ENCODE measurements around the gene AIFM3. TPM values are rescaled to one million over a fixed set of nuclear protein-coding genes. Genes with fewer than 3 reads are reported as not detected.

Gene AIFM3
- total RNA-seq, 4 donors from 2014 or later, result 112 to 150 (median 126) TPM

DNA sequence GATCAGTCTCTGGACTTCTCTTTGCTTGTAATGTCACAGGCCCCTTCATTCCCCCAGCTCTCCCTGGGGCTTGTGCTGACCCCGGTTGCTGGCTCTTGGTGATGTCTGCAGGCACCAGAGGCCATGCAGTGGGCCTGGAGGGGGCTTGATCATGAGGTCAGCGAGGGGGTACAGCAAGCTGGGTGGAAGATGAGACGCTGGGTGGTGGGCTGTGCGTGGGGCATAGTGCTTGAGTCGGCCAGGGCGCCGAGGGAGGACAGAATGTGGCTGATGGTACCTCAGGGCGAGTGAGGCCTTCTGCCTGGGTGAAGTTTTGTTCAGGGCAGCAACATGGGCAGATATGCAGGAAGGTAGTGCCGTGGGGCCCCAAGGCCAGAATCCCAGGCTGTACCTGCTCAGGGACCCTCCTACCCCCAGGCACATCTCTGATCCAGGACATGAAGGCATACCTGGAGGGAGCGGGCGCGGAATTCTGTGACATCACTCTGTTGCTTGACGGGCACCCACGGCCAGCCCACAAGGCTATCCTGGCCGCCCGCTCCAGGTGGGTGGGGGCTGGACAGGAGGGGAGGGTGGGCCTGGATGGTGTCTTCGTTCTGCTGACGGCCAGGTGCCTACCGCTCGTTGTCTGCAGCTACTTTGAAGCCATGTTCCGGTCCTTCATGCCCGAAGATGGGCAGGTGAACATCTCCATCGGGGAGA, 28.4 kb downstream of the AIFM3 start:
- no peak for TF ChIP-seq POLR2A (IDR thresholded peaks at IDR 0.05)
- no peak for TF ChIP-seq EP300 (IDR thresholded peaks at IDR 0.05; ENCODE audit: low read depth)
- TF ChIP-seq, protein P1, sequence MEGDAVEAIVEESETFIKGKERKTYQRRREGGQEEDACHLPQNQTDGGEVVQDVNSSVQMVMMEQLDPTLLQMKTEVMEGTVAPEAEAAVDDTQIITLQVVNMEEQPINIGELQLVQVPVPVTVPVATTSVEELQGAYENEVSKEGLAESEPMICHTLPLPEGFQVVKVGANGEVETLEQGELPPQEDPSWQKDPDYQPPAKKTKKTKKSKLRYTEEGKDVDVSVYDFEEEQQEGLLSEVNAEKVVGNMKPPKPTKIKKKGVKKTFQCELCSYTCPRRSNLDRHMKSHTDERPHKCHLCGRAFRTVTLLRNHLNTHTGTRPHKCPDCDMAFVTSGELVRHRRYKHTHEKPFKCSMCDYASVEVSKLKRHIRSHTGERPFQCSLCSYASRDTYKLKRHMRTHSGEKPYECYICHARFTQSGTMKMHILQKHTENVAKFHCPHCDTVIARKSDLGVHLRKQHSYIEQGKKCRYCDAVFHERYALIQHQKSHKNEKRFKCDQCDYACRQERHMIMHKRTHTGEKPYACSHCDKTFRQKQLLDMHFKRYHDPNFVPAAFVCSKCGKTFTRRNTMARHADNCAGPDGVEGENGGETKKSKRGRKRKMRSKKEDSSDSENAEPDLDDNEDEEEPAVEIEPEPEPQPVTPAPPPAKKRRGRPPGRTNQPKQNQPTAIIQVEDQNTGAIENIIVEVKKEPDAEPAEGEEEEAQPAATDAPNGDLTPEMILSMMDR (IDR thresholded peaks at IDR 0.05), result no peak
- no peak for TF ChIP-seq POLR2AphosphoS5 (IDR thresholded peaks at IDR 0.05)
- no peak for DNase-seq
- intact Hi-C loops (cut with DNase I; ENCODE audit: low total_unique reads), result no loop called here

DNA sequence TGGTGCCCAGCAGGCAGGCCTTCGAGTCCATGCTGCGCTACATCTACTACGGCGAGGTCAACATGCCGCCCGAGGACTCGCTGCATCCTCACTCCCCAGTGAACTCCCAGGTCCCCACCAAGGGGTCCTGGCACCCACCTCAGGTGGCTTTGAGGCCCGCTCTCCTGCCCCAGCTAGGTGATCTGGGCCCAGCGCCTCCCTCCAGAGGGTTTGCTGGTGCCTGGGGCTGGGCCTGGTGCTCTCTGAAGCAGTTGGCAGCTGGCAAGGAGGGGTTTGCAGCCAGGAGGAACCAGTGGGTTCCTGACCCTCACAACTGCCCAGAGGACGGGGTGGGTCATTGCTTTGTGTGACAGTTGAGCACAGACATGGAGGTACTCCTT, 29.0 kb downstream of the AIFM3 start:
- Histone ChIP-seq H3K27me3 (no peaks in the 10 kb centered on the region), H3K9me3 (no peaks in the 10 kb centered on the region), H3K4me3 (no peak overlapping the region), H3K4me1 (peaks cover 12 to 17% (median 15%) of the 10 kb centered on the region in 4 donors), H3K36me3 (peaks cover 0 to 21% (median 2%) of the 10 kb centered on the region in 4 donors), H3K27ac (no peak overlapping the region)
- no peak for DNase-seq
- intact Hi-C loops (cut with DNase I; ENCODE audit: low total_unique reads), result no loop called here
- TF ChIP-seq POLR2AphosphoS5 (IDR thresholded peaks at IDR 0.05) (no peak), EP300 (IDR thresholded peaks at IDR 0.05; ENCODE audit: low read depth) (no peak), POLR2A (IDR thresholded peaks at IDR 0.05) (no peak)
- TF ChIP-seq, protein P1 (IDR thresholded peaks at IDR 0.05), result no peak
- WGBS, 2 donors (ENCODE audit: low coverage in 1 of 2), result 67 to 90% methylated on average over 1 to 9 of the region's 10 CpGs
- in situ Hi-C loops (cut with MboI; ENCODE audit: low pct_ligation_motif_present in 1 of 4, low pct_unique_long_range_greater_than_20kb in 1 of 4, low sequenced_read_pairs in 3 of 4), result no loop called here

More for the DNA sequence above, 28.4 kb downstream of the AIFM3 start:
- Histone ChIP-seq H3K4me1 (peaks cover 6 to 12% (median 9%) of the 10 kb centered on the region in 4 donors), H3K27ac (no peak overlapping the region), H3K9me3 (no peaks in the 10 kb centered on the region), H3K4me3 (no peak overlapping the region), H3K27me3 (no peaks in the 10 kb centered on the region), H3K36me3 (peaks cover 0 to 21% (median 2%) of the 10 kb centered on the region in 4 donors)
- 83 to 92% methylated on average over 6 to 21 of the region's 23 CpGs for WGBS, 2 donors (ENCODE audit: low coverage in 1 of 2)
- in situ Hi-C loops (cut with MboI; ENCODE audit: low pct_ligation_motif_present in 1 of 4, low pct_unique_long_range_greater_than_20kb in 1 of 4, low sequenced_read_pairs in 3 of 4), result no loop called here

DNA sequence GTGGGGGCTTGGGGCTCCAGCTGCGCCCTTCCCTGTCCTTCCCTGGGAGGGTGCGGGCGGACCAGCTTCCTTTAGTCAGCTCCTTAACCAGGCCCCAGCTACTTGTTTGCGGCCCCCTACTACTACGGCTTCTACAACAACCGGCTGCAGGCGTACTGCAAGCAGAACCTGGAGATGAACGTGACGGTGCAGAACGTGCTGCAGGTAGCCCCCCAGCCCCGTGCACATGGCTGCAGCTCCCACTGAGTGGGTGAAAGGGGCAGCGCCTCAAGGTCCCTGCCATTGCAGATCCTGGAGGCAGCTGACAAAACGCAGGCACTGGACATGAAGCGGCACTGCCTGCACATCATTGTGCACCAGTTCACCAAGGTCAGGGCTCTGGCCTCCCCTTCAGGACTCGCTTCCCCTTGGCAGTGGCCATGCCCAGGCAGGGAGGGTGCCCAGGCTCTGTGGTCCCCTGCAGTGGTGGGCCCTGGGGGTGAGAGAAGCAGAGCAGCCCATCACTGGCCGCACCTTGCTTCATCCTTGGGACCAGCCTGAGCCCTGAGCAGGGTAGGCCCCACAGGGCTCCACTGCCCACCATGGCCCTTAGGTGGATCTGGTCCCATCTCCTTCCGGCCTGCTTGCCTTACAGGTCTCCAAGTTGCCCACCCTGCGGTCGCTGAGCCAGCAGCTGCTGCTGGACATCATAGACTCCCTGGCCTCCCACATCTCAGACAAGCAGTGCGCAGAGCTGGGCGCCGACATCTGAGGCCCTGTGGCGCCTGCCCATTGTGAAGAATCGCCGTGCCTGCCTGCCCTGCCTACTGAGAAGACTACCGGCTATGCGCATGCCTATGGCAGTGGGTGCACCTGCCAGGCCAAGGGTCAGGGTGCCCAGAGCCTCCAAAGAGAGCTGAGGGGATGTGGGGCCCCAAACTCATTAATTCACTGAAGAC, 29.8 kb downstream of the AIFM3 start:
- DNase-seq, result no peak
- H3K4me3 ChIP-seq, result no peak overlapping the region
- WGBS, 2 donors (ENCODE audit: low coverage in 1 of 2), result 90% methylated on average over 25 of the region's 27 CpGs; no CpG with 5 or more reads in 1 of the 2 donors

More for the DNA sequence above, 29.8 kb downstream of the AIFM3 start:
- intact Hi-C loops (cut with DNase I; ENCODE audit: low total_unique reads), result no loop called here
- Histone ChIP-seq H3K27ac (no peak overlapping the region), H3K27me3 (no peaks in the 10 kb centered on the region), H3K9me3 (no peaks in the 10 kb centered on the region), H3K36me3 (peaks cover 0 to 18% (median 2%) of the 10 kb centered on the region in 4 donors), H3K4me1 (peaks cover 14 to 22% (median 18%) of the 10 kb centered on the region in 4 donors)
- TF ChIP-seq, protein P1 (IDR thresholded peaks at IDR 0.05), result no peak
- peak; percentile 6 for TF ChIP-seq POLR2A (IDR thresholded peaks at IDR 0.05)
- TF ChIP-seq POLR2AphosphoS5 (IDR thresholded peaks at IDR 0.05), result no peak
- in situ Hi-C loops (cut with MboI; ENCODE audit: low pct_ligation_motif_present in 1 of 4, low pct_unique_long_range_greater_than_20kb in 1 of 4, low sequenced_read_pairs in 3 of 4), result no loop called here

All from transverse colon (tissue), 4 donors.